Activated CD4-positive, alpha-beta T cell treated with anti-CD3 and anti-CD28 coated beads, Interleukin-2, amount 50 U/mL, for 4 hours (primary cell): ENCODE measurements around the gene DGUOK.

Experiments used
- DNase-seq, 2 experiments: peaks; one replicate each; pipeline ENCODE4 v3.0.0-alpha.2; 2020

The DGUOK gene

GRCh38 chr2:73981081-73982001 lies 54.7 kb downstream of the DGUOK start:
- DNase-seq = no peak

GRCh38 chr2:73982140-73982617 lies 55.5 kb downstream of the DGUOK start:
- no peak for DNase-seq

GRCh38 chr2:73983322-73984202 lies 56.9 kb downstream of the DGUOK start:
- no peak for DNase-seq

GRCh38 chr2:73984203-73984921 lies 57.7 kb downstream of the DGUOK start, which contains the start of gene TET3:
Gene TET3, plus strand, starts transcription at chr2:73984910. Its CDS starts 1,494 bp downstream, at chr2:73986404.
- peak in 1 of 2 experiments; percentile 56 for DNase-seq

DNA sequence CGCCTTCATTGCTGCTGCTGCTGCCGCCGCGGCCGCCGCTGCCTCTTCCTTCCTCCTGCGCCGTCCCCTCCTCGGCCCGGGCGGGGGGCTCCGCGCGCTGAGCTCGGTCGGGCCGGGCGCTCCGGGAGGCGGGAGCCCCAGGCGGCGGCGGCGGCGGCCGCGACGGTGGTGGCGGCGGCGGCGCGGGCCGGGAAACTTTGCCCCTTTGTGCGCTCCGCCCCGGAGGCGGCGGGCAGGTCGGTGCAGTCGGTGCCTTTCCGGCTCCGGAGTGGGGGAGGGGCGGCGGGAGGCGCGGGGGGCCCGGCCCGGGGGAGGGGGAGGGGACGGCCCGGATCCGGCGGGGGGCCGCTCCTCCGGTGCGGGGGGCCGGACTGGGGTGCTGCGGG lies 58.2 kb downstream of the DGUOK start:
- peak in 1 of 2 experiments; percentile 65 for DNase-seq

- DNase-seq = peak; percentile 59 to 64
Measured at GRCh38 chr2:73985308-73986084, 58.8 kb downstream of the DGUOK start.

GRCh38 chr2:73986085-73986681 lies 59.5 kb downstream of the DGUOK start:
- DNase-seq = no peak

GRCh38 chr2:73987109-73987947 lies 60.6 kb downstream of the DGUOK start:
- DNase-seq = no peak

- DNase-seq = no peak
Measured at GRCh38 chr2:73987948-73988700, 61.4 kb downstream of the DGUOK start.

DNA sequence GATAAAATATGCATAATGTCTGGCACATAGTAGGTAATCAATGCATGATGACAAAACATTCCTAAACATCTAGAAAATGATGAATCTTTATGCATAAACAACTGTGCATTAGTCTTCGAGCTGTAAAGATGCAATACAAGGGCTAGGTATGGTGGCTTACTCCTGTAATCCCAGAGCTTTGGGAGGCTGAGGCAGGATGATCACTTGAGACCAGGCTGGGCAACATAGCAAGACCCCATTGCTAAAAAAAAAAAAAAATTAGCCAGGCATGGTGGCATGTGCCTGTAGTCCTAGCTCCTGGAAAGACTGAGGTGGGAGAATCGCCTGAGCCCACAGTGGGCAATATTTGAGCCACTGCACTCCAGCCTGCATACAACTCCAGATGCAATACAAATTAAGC lies 63.3 kb downstream of the DGUOK start:
- DNase-seq = no peak

- no peak for DNase-seq
Measured at GRCh38 chr2:73990531-73990930, 63.9 kb downstream of the DGUOK start.

- no peak for DNase-seq
Measured at GRCh38 chr2:73992036-73992435, 65.4 kb downstream of the DGUOK start.

GRCh38 chr2:73993376-73993775 lies 66.7 kb downstream of the DGUOK start:
- no peak for DNase-seq

- peak in 1 of 2 experiments; percentile 49 for DNase-seq
Measured at GRCh38 chr2:73993778-73994177, 67.1 kb downstream of the DGUOK start.

GRCh38 chr2:73994178-73994831 lies 67.6 kb downstream of the DGUOK start:
- no peak for DNase-seq

- DNase-seq = no peak
Measured at GRCh38 chr2:73995810-73996209, 69.1 kb downstream of the DGUOK start.

GRCh38 chr2:73997813-73998212 lies 71.1 kb downstream of the DGUOK start:
- no peak for DNase-seq

DNA sequence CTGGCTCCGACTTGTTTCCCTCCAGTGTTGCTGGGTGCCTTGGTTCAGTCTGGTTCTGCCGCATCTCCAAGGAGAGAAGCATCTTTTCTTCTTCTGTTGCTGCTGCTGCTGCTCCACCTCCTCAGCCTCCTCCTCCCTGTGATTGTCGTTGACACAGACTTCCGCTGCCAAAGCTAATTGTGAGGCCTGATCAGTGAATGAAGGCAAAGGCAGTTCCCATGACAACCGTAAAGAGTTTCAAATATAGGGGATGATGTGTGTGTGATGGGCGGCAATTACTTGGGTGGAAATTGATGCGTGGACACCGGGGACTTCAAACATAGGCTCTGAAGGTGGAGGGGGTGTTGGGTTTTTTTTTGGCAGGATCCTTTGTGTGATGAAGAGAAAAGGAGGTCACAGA lies 71.8 kb downstream of the DGUOK start:
- no peak for DNase-seq

DNA sequence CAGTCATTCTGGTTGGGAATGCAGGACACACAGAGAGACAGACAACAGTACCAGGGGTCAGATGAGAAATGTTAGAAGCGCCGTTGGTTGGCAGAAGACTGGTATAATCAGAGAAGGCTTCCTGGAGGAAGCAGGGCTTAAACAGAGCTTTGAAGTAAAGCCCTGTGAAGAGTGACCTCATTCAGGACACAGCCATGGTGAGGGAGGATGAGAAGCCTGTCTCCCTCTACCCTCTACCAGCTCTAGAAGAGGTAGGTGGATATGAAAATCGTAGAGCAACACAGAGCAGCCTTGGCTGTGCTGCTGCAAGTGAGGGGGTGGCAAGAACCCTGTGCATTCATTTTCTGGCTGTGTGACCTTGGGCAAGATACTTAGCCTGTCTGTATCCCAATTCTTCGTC lies 72.3 kb downstream of the DGUOK start:
- DNase-seq = no peak
